Adipocyte (in vitro differentiated cells): ENCODE data around the gene BLCAP.

Experiments used
- DNase-seq: peaks from one replicate; pipeline ENCODE4 v3.0.0-alpha.2; 2015; ENCODE audit warnings: low read depth
- H3K27me3 ChIP-seq: replicated peaks from 2 replicates; pipeline ENCODE4 v1.7.0; 2013; ENCODE audit warnings: mild to moderate bottlenecking, low read length, moderate library complexity; ENCODE audit not compliant: control insufficient read depth, insufficient read depth
- H3K36me3 ChIP-seq: 2 replicates; pipeline ENCODE4 v1.7.0; 2013; ENCODE audit warnings: low read length, mild to moderate bottlenecking, moderate library complexity; ENCODE audit not compliant: control insufficient read depth, insufficient read depth, severe bottlenecking
- H3K4me1 ChIP-seq: 2 replicates; pipeline ENCODE4 v1.7.0; 2013; ENCODE audit warnings: mild to moderate bottlenecking, low read length, moderate library complexity; ENCODE audit not compliant: control insufficient read depth, insufficient read depth
- H3K4me3 ChIP-seq: 2 replicates; pipeline ENCODE4 v1.7.0; 2013; ENCODE audit warnings: mild to moderate bottlenecking, low read length, moderate library complexity
- H3K9ac ChIP-seq: 2 replicates; pipeline ENCODE4 v1.7.0; 2013; ENCODE audit warnings: mild to moderate bottlenecking, low read length, moderate library complexity
- H3K9me3 ChIP-seq: 2 replicates; pipeline ENCODE4 v1.7.0; 2013; ENCODE audit warnings: mild to moderate bottlenecking, low read length, moderate library complexity; ENCODE audit not compliant: control insufficient read depth

Gene BLCAP

GRCh38 chr20:37520419-37520955 is 7.2 kb downstream of the BLCAP start:
- no peaks in the 10 kb centered on the region for H3K27me3 ChIP-seq

GRCh38 chr20:37519508-37520418 is 7.9 kb downstream of the BLCAP start:
- Histone ChIP-seq H3K9me3 (no peaks in the 10 kb centered on the region), H3K36me3 (peaks cover 45% of the 10 kb centered on the region), H3K4me1 (peaks cover 51% of the 10 kb centered on the region), H3K9ac (no peak overlapping the region), H3K27me3 (no peaks in the 10 kb centered on the region), H3K4me3 (no peak overlapping the region)
- DNase-seq, result no peak

More at GRCh38 chr20:37520419-37520955, 7.2 kb downstream of the BLCAP start:
- DNase-seq, result no peak
- H3K4me1 ChIP-seq, result peaks cover 57% of the 10 kb centered on the region
- H3K9ac ChIP-seq, result no peak overlapping the region
- H3K36me3 ChIP-seq, result peaks cover 38% of the 10 kb centered on the region
- H3K4me3 ChIP-seq, result no peak overlapping the region
- H3K9me3 ChIP-seq, result no peaks in the 10 kb centered on the region

- H3K9me3 ChIP-seq, result no peaks in the 10 kb centered on the region
- peaks cover 44% of the 10 kb centered on the region for H3K4me1 ChIP-seq
- no peak overlapping the region for H3K4me3 ChIP-seq
- DNase-seq, result no peak
- H3K9ac ChIP-seq, result no peak overlapping the region
- H3K27me3 ChIP-seq, result no peaks in the 10 kb centered on the region
- H3K36me3 ChIP-seq, result peaks cover 55% of the 10 kb centered on the region
These were observed 8.8 kb downstream of the BLCAP start for GRCh38 chr20:37518606-37519507.

- H3K9ac ChIP-seq, result no peak overlapping the region
- H3K27me3 ChIP-seq, result no peaks in the 10 kb centered on the region
- H3K9me3 ChIP-seq, result no peaks in the 10 kb centered on the region
- DNase-seq, result no peak
- H3K4me3 ChIP-seq, result no peak overlapping the region
- peaks cover 62% of the 10 kb centered on the region for H3K36me3 ChIP-seq
- H3K4me1 ChIP-seq, result peaks cover 38% of the 10 kb centered on the region
These were observed 9.6 kb downstream of the BLCAP start for GRCh38 chr20:37518059-37518458.

GRCh38 chr20:37516811-37517750 is 10.6 kb downstream of the BLCAP start:
- H3K9me3 ChIP-seq, result no peaks in the 10 kb centered on the region
- no peaks in the 10 kb centered on the region for H3K27me3 ChIP-seq
- H3K36me3 ChIP-seq, result peaks cover 70% of the 10 kb centered on the region
- peak; percentile 45 for DNase-seq
- peaks cover 39% of the 10 kb centered on the region for H3K4me1 ChIP-seq
- H3K4me3 ChIP-seq, result peak overlapping the region; percentile 20
- H3K9ac ChIP-seq, result no peak overlapping the region

- no peak for DNase-seq
- Histone ChIP-seq H3K9me3 (no peaks in the 10 kb centered on the region), H3K4me1 (peaks cover 42% of the 10 kb centered on the region), H3K27me3 (no peaks in the 10 kb centered on the region), H3K36me3 (peaks cover 82% of the 10 kb centered on the region), H3K9ac (no peak overlapping the region), H3K4me3 (no peak overlapping the region)
These were observed 11.8 kb downstream of the BLCAP start for GRCh38 chr20:37515876-37516275.

GRCh38 chr20:37513779-37514359 is 13.8 kb downstream of the BLCAP start:
- H3K9me3 ChIP-seq, result no peaks in the 10 kb centered on the region
- H3K9ac ChIP-seq, result no peak overlapping the region
- H3K36me3 ChIP-seq, result peaks cover 88% of the 10 kb centered on the region
- DNase-seq, result no peak
- H3K4me1 ChIP-seq, result peaks cover 28% of the 10 kb centered on the region
- H3K4me3 ChIP-seq, result no peak overlapping the region
- no peaks in the 10 kb centered on the region for H3K27me3 ChIP-seq

- H3K4me3 ChIP-seq, result no peak overlapping the region
- H3K36me3 ChIP-seq, result peaks cover 85% of the 10 kb centered on the region
- H3K9me3 ChIP-seq, result no peaks in the 10 kb centered on the region
- peaks cover 9% of the 10 kb centered on the region for H3K4me1 ChIP-seq
- no peak overlapping the region for H3K9ac ChIP-seq
- peak; percentile 77 for DNase-seq
- no peaks in the 10 kb centered on the region for H3K27me3 ChIP-seq
These were observed 15.9 kb downstream of the BLCAP start for GRCh38 chr20:37511610-37512275.

GRCh38 chr20:37510226-37510625 is 17.4 kb downstream of the BLCAP start:
- H3K9ac ChIP-seq, result no peak overlapping the region
- DNase-seq, result no peak
- peaks cover 69% of the 10 kb centered on the region for H3K36me3 ChIP-seq
- no peak overlapping the region for H3K4me3 ChIP-seq
- peaks cover 4% of the 10 kb centered on the region for H3K4me1 ChIP-seq
- H3K27me3 ChIP-seq, result no peaks in the 10 kb centered on the region
- H3K9me3 ChIP-seq, result no peaks in the 10 kb centered on the region
